CD4-positive, alpha-beta T cell treated with Interleukin-6 at 100 ng/mL for 8 hours (primary cell): ENCODE measurements around the gene EIF4G2.

Experiments used
- DNase-seq: peaks from one replicate; pipeline ENCODE4 v3.0.0-alpha.2; 2020; ENCODE audit warnings: mixed read lengths, low spot score

EIF4G2 gene

GRCh38 chr11:10771457-10771856 lies 37.3 kb downstream of the EIF4G2 start:
- no peak for DNase-seq

GRCh38 chr11:10770626-10771254 lies 38.0 kb downstream of the EIF4G2 start:
- DNase-seq: no peak

- no peak for DNase-seq
Observed at GRCh38 chr11:10764412-10764811, 44.3 kb downstream of the EIF4G2 start.

GRCh38 chr11:10763766-10764165 lies 45.0 kb downstream of the EIF4G2 start:
- DNase-seq: no peak

- no peak for DNase-seq
Observed at GRCh38 chr11:10762913-10763421, 45.8 kb downstream of the EIF4G2 start.

DNA sequence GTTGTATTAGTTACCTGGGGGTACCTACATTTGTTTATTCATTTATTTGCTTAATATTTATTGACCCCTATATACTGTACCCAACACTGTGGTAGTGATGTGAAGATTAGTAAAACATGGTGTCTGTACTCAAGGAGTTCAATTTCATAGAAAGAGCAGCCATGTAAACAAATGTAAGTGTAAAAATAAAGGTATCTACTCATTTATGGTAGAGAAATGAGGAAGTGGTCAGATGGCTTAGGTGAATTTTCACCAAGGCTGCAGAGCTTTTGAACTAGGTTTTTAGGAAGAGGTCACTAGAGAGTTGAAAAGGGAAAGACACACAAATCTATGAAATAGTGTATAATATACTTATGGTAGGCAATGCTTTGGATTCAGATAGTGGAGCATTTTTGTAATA lies 46.5 kb downstream of the EIF4G2 start:
- no peak for DNase-seq

- DNase-seq: no peak
Observed at GRCh38 chr11:10761085-10761698, 47.5 kb downstream of the EIF4G2 start.

DNA sequence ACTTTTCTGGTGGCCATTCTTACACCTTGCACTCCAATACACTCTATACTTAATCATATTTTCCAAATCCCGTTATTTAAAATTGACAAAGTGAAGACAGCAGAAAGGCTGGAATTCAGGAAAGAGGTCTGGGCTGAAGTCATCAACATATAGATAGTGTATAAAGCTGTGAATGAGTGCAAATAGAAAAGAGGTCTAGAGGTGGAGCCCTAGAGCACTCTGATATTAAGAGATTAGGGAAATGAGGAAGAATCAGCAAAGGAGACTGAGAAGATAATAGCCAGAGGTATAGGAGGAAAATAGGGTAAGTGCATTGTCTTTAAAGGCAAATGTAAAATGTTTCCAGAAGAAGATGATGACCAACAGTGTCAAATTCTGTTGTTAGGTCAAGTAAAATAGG lies 49.8 kb downstream of the EIF4G2 start:
- DNase-seq: no peak

DNA sequence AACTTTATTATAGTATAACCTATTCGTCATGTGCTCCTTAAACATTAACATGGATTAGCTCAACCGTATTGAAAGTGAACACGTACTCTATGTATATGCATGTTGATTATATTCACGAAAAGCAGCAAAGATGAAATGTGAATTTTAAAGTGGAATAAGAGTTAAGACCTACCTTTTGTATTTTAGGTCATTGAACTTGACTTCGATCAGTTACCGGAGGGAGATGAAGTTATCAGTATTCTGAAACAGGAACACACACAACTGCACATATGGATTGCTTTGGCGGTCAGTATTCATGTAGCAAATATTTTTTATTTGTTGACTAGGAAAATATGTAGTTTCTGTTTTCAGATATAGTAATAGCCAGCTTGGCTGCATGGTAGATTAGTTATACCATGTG lies 56.2 kb downstream of the EIF4G2 start:
- no peak for DNase-seq

DNA sequence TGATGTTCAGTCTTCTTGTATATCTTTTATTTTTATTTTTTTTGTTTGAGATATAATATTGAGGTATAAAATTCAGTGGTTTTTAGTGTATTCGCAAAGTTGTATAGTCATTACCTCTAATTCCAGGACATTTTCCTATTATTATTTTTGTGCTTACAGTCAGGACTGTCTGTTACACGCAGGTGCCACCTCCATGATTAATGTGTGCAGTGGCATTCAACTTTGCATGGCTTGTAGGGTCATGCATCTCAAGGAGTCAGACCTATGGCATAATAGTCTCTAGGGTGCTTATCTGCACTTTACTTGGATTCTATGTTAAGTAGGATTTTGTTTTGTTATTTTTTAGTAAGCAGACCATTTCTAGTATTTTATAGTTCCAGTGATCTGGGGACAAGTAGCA lies 56.7 kb downstream of the EIF4G2 start:
- no peak for DNase-seq

GRCh38 chr11:10751581-10751940 lies 57.2 kb downstream of the EIF4G2 start:
- DNase-seq: no peak

DNA sequence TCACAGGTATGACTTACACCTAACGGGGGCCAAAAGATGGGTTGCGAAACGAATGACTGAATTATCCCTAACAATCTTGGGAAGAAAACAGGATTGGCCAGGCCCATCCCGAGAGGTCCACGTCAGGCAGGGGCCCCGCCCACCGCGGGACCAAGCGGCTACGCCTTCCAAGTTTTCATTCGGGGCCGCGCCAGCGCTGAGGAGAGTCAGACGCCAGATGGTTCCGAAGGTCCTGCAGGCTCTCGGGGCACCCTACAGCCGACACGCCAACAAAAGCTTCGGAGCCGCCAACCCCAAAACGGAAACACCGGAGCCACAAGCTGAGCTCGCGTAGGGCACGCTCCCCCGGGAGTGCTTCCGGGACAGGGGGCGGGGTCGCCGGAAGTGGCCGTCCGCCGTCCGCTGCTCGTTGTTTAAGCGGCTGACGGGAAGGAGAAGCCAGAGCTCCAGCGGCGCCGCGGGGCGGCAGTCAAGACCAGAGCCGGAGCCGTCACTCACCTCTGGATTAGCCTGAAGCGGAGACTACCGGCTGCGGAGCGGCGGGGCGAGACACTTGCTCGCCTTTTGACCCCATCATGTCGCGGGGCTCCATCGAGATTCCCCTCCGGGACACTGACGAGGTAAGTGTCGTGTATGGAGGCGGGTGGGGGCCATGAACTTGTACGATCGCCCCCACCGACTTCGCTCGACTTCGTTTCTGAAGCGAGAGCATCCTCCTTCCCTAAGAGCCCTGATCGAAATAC lies 57.7 kb downstream of the EIF4G2 start, which contains the start of gene CTR9:
Gene CTR9, plus strand, starts transcription at position 409 of the 743 bp plus-strand sequence. Its CDS starts 167 bp downstream, at position 576.
- peak; percentile 89 for DNase-seq

- no peak for DNase-seq
Observed at GRCh38 chr11:10749476-10749875, 59.2 kb downstream of the EIF4G2 start.

- DNase-seq: no peak
Observed at GRCh38 chr11:10747733-10748132, 61.0 kb downstream of the EIF4G2 start.
